Uterus (tissue), 2 donors: ENCODE measurements around the gene CCR2.

Experiments
- POLR2A ChIP-seq, 2 donors: fragments of 450-650 bp; IDR thresholded peaks; one replicate each; pipeline ENCODE4 v1.6.1; 2016; ENCODE audit warnings: antibody characterized with exemption in 2 of 2, mild to moderate bottlenecking in 1 of 2, moderate library complexity in 1 of 2
- TF ChIP-seq, protein P1 (sequence below), 4 experiments: fragments of 200-600 bp in 2 of 4; fragments of 450-650 bp in 2 of 4; sonication (generic) in 2 of 4; IDR thresholded peaks; one replicate each; pipeline ENCODE4 v1.5.1; 2016 to 2019; ENCODE audit warnings: antibody characterized with exemption in 4 of 4, mild to moderate bottlenecking in 2 of 4, moderate library complexity in 1 of 4

DNA sequence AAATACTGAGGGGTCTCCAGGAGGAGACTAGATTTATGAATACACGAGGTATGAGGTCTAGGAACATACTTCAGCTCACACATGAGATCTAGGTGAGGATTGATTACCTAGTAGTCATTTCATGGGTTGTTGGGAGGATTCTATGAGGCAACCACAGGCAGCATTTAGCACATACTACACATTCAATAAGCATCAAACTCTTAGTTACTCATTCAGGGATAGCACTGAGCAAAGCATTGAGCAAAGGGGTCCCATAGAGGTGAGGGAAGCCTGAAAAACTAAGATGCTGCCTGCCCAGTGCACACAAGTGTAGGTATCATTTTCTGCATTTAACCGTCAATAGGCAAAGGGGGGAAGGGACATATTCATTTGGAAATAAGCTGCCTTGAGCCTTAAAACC is 21.3 kb downstream of the CCR2 start:
- TF ChIP-seq, protein P1, sequence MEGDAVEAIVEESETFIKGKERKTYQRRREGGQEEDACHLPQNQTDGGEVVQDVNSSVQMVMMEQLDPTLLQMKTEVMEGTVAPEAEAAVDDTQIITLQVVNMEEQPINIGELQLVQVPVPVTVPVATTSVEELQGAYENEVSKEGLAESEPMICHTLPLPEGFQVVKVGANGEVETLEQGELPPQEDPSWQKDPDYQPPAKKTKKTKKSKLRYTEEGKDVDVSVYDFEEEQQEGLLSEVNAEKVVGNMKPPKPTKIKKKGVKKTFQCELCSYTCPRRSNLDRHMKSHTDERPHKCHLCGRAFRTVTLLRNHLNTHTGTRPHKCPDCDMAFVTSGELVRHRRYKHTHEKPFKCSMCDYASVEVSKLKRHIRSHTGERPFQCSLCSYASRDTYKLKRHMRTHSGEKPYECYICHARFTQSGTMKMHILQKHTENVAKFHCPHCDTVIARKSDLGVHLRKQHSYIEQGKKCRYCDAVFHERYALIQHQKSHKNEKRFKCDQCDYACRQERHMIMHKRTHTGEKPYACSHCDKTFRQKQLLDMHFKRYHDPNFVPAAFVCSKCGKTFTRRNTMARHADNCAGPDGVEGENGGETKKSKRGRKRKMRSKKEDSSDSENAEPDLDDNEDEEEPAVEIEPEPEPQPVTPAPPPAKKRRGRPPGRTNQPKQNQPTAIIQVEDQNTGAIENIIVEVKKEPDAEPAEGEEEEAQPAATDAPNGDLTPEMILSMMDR (IDR thresholded peaks at IDR 0.05) = no peak
- no peak for TF ChIP-seq POLR2A (IDR thresholded peaks at IDR 0.05)
